DOHH2 (cell line): ENCODE measurements around the gene HNRNPA0.
A peak's percentile ranks its signal among the peaks of the same experiment; 100 is the strongest.

Experiments
- H3F3A ChIP-seq: fragments of 200-600 bp; sonication (generic), shearing (Covaris generic); 2 replicates; pipeline ENCODE4 v1.6.0; 2016; ENCODE audit warnings: antibody characterized with exemption, mild to moderate bottlenecking; ENCODE audit not compliant: control insufficient read depth, insufficient read depth
- H3K27ac ChIP-seq: fragments of 200-600 bp; sonication (generic); 2 replicates; pipeline ENCODE4 v1.5.1; 2014; ENCODE audit warnings: low read depth, mild to moderate bottlenecking, low read length, moderate library complexity
- H3K27me3 ChIP-seq: fragments of 200-600 bp; sonication (generic); 2 replicates; pipeline ENCODE4 v1.6.1; 2014; ENCODE audit warnings: mild to moderate bottlenecking, low read length, mixed read lengths; ENCODE audit not compliant: control insufficient read depth
- H3K36me3 ChIP-seq: fragments of 200-600 bp; sonication (generic); 2 replicates; pipeline ENCODE4 v1.6.1; 2014; ENCODE audit warnings: mild to moderate bottlenecking, low read length, moderate library complexity, mixed read lengths; ENCODE audit not compliant: control insufficient read depth
- H3K4me1 ChIP-seq: fragments of 200-600 bp; sonication (generic); 2 replicates; pipeline ENCODE4 v1.6.1; 2014; ENCODE audit warnings: mild to moderate bottlenecking, low read length, mixed read lengths; ENCODE audit not compliant: control insufficient read depth
- H3K4me2 ChIP-seq: fragments of 200-600 bp; sonication (generic); 2 replicates; pipeline ENCODE4 v1.6.0; 2014; ENCODE audit warnings: mild to moderate bottlenecking, low read length, moderate library complexity
- H3K4me3 ChIP-seq: fragments of 200-600 bp; sonication (generic); 2 replicates; pipeline ENCODE4 v1.5.1; 2014; ENCODE audit warnings: mild to moderate bottlenecking, low read length, mixed read lengths
- H3K79me2 ChIP-seq: fragments of 200-600 bp; sonication (generic); 2 replicates; pipeline ENCODE4 v1.6.1; 2014; ENCODE audit warnings: mild to moderate bottlenecking, low read length, mixed read lengths; ENCODE audit not compliant: control insufficient read depth
- H3K9me2 ChIP-seq: fragments of 200-600 bp; sonication (generic); replicated peaks from 2 replicates; pipeline ENCODE4 v1.6.1; 2014; ENCODE audit warnings: mild to moderate bottlenecking, low read length, mixed read lengths; ENCODE audit not compliant: control insufficient read depth
- H3K9me3 ChIP-seq: fragments of 200-600 bp; sonication (generic); 2 replicates; pipeline ENCODE4 v1.6.1; 2014; ENCODE audit warnings: antibody characterized with exemption, low read length, mixed read lengths; ENCODE audit not compliant: control insufficient read depth, insufficient read depth
- H4K20me1 ChIP-seq: fragments of 200-600 bp; sonication (generic); 2 replicates; pipeline ENCODE4 v1.6.0; 2014; ENCODE audit warnings: low read depth, mild to moderate bottlenecking, antibody characterized with exemption, low read length, moderate library complexity; ENCODE audit not compliant: control insufficient read depth, insufficient read depth
- CTCF ChIP-seq: fragments of 200-600 bp; sonication (generic); IDR thresholded peaks from one replicate; pipeline ENCODE4 v1.5.1; 2014; ENCODE audit warnings: antibody characterized with exemption, mild to moderate bottlenecking, low read depth, low read length; ENCODE audit not compliant: poor library complexity, severe bottlenecking
- EZH2phosphoT487 ChIP-seq: fragments of 200-600 bp; sonication (generic); IDR thresholded peaks from 2 replicates; pipeline ENCODE4 v1.6.1; 2017; ENCODE audit warnings: borderline replicate concordance, mild to moderate bottlenecking, antibody characterized with exemption, low read length, moderate library complexity, mixed read lengths

Gene HNRNPA0

GRCh38 chr5:137752905-137753690, 1.1 kb downstream of the HNRNPA0 start:
- H3K79me2 ChIP-seq: peaks cover 52% of the 10 kb centered on the region
- peak overlapping the region; percentile 86 for H3K27ac ChIP-seq
- no peak for TF ChIP-seq EZH2phosphoT487

GRCh38 chr5:137751869-137752491, 2.2 kb downstream of the HNRNPA0 start:
- Histone ChIP-seq H3K4me1 (peaks cover 28% of the 10 kb centered on the region), H3K79me2 (peaks cover 52% of the 10 kb centered on the region), H3K4me3 (peak overlapping the region; percentile 87), H3K9me3 (no peaks in the 10 kb centered on the region), H3K36me3 (peaks cover 47% of the 10 kb centered on the region), H3K4me2 (peak overlapping the region; percentile 73), H3K27me3 (no peaks in the 10 kb centered on the region), H3F3A (peaks cover 46% of the 10 kb centered on the region), H3K27ac (no peak overlapping the region), H4K20me1 (peaks cover 56% of the 10 kb centered on the region), H3K9me2 (no peaks in the 10 kb centered on the region)
- TF ChIP-seq EZH2phosphoT487 (no peak), CTCF (peak; percentile 95)

More at GRCh38 chr5:137752905-137753690, 1.1 kb downstream of the HNRNPA0 start:
- H3K9me3 ChIP-seq: no peaks in the 10 kb centered on the region
- no peaks in the 10 kb centered on the region for H3K27me3 ChIP-seq
- peak overlapping the region; percentile 87 for H3K4me3 ChIP-seq
- H3K4me1 ChIP-seq: peaks cover 28% of the 10 kb centered on the region
- H3K4me2 ChIP-seq: peak overlapping the region; percentile 73
- H3K9me2 ChIP-seq: no peaks in the 10 kb centered on the region
- H3F3A ChIP-seq: peaks cover 37% of the 10 kb centered on the region
- peaks cover 47% of the 10 kb centered on the region for H3K36me3 ChIP-seq
- peaks cover 56% of the 10 kb centered on the region for H4K20me1 ChIP-seq

GRCh38 chr5:137750436-137750835, 3.7 kb downstream of the HNRNPA0 start:
- Histone ChIP-seq H3K27me3 (no peaks in the 10 kb centered on the region), H3K4me3 (peak overlapping the region; percentile 87; the same call in 1 of the 2 replicates), H3K27ac (no peak overlapping the region), H4K20me1 (peaks cover 58% of the 10 kb centered on the region), H3K79me2 (peaks cover 52% of the 10 kb centered on the region), H3K4me2 (peak overlapping the region; percentile 73), H3K9me3 (no peaks in the 10 kb centered on the region), H3K36me3 (peaks cover 47% of the 10 kb centered on the region), H3K4me1 (peaks cover 27% of the 10 kb centered on the region), H3K9me2 (no peaks in the 10 kb centered on the region), H3F3A (peaks cover 60% of the 10 kb centered on the region)
- TF ChIP-seq CTCF: no peak
- no peak for TF ChIP-seq EZH2phosphoT487

GRCh38 chr5:137747848-137748247, 6.3 kb downstream of the HNRNPA0 start:
- Histone ChIP-seq H3K9me2 (no peaks in the 10 kb centered on the region), H3K79me2 (peaks cover 38% of the 10 kb centered on the region), H3K4me1 (peaks cover 20% of the 10 kb centered on the region), H3F3A (peaks cover 66% of the 10 kb centered on the region), H3K9me3 (no peaks in the 10 kb centered on the region), H3K27ac (no peak overlapping the region), H3K4me2 (no peak overlapping the region), H3K27me3 (no peaks in the 10 kb centered on the region), H3K36me3 (peaks cover 35% of the 10 kb centered on the region), H4K20me1 (peaks cover 48% of the 10 kb centered on the region), H3K4me3 (no peak overlapping the region)
- TF ChIP-seq CTCF (no peak), EZH2phosphoT487 (no peak)
